SK-N-SH (cell line): ENCODE measurements around the gene PPP1R12C. TPM values are rescaled to one million over a fixed set of nuclear protein-coding genes. Genes with fewer than 3 reads are reported as not detected.
A peak's percentile ranks its signal among the peaks of the same experiment; 100 is the strongest.

Source experiments
- CTCF ChIA-PET: fragments of 300-600, 350-600 bp; formaldehyde crosslinking; extraction: SDS; loops from one replicate; lab custom pipeline; 2021; lab: Yijun Ruan, JAX
- POLR2A ChIA-PET: fragments of 350-600 bp; sonication (Branson Sonifier 250); formaldehyde crosslinking; extraction: SDS; loops from one replicate; lab custom pipeline; 2020; ENCODE audit warnings: antibody characterized with exemption, inconsistent platforms; lab: Yijun Ruan, JAX
- DNase-seq: peaks from one replicate; pipeline ENCODE4 v3.0.0; 2012
- H2AFZ ChIP-seq: fragments of 200-600 bp; sonication (generic); 2 replicates; pipeline ENCODE4 v1.8.1; 2016; ENCODE audit warnings: antibody characterized with exemption, mild to moderate bottlenecking, low read depth
- H3F3A ChIP-seq: fragments of 200-600 bp; sonication (generic); replicated peaks from 2 replicates; pipeline ENCODE3; 2016; ENCODE audit warnings: antibody characterized with exemption, mild to moderate bottlenecking; ENCODE audit not compliant: insufficient read depth
- H3K27ac ChIP-seq, 2 experiments: fragments of 200-500 bp in 1 of 2; fragments of 200-600 bp in 1 of 2; sonication (Bioruptor generic) in 1 of 2; sonication (generic), shearing (Covaris generic) in 1 of 2; 2 replicates each; pipeline versions ENCODE4 v1.5.1 to v1.6.1; 2014 to 2016; ENCODE audit warnings: low read depth in 2 of 2, inconsistent platforms in 1 of 2, low read length in 1 of 2, mild to moderate bottlenecking in 1 of 2, mixed read lengths in 1 of 2
- H3K27me3 ChIP-seq: fragments of 200-600 bp; sonication (generic), shearing (Covaris generic); 2 replicates; pipeline ENCODE4 v1.6.1; 2016; ENCODE audit warnings: mixed run types; ENCODE audit not compliant: insufficient read depth
- H3K36me3 ChIP-seq, 2 experiments: fragments of 200-500 bp in 1 of 2; fragments of 200-600 bp in 1 of 2; sonication (Bioruptor generic) in 1 of 2; sonication (generic) in 1 of 2; replicated peaks in 1 of 2; 2 replicates each; pipeline versions ENCODE3 to v1.5.1; 2014 to 2016; ENCODE audit warnings: low read length in 1 of 2, mild to moderate bottlenecking in 1 of 2; ENCODE audit not compliant: insufficient read depth in 2 of 2, control insufficient read depth in 1 of 2
- H3K4me1 ChIP-seq, 2 experiments: fragments of 200-500 bp in 1 of 2; fragments of 200-600 bp in 1 of 2; sonication (Bioruptor generic) in 1 of 2; sonication (generic), shearing (Covaris generic) in 1 of 2; 2 replicates each; pipeline versions ENCODE4 v1.5.1 to v1.6.1; 2014 to 2016; ENCODE audit warnings: low read depth in 1 of 2, low read length in 1 of 2, mixed run types in 1 of 2; ENCODE audit not compliant: insufficient read depth in 2 of 2, control insufficient read depth in 1 of 2
- H3K4me2 ChIP-seq: fragments of 200-600 bp; sonication (generic), shearing (Covaris generic); 2 replicates; pipeline ENCODE4 v1.6.1; 2017; ENCODE audit warnings: mixed run types
- H3K4me3 ChIP-seq, 2 experiments: fragments of 200-500 bp in 1 of 2; fragments of 200-600 bp in 1 of 2; sonication (Bioruptor generic) in 1 of 2; sonication (generic), shearing (Covaris generic) in 1 of 2; 2 replicates each; pipeline versions ENCODE4 v1.5.1 to v1.8.1; 2014 to 2016; ENCODE audit warnings: low read depth in 2 of 2, inconsistent platforms in 1 of 2, low read length in 1 of 2, mild to moderate bottlenecking in 1 of 2, mixed read lengths in 1 of 2, moderate library complexity in 1 of 2
- H3K79me2 ChIP-seq: fragments of 200-600 bp; sonication (generic); 2 replicates; pipeline ENCODE4 v1.8.1; 2017; ENCODE audit warnings: mild to moderate bottlenecking; ENCODE audit not compliant: insufficient read depth
- H3K9ac ChIP-seq: fragments of 200-600 bp; sonication (generic); 2 replicates; pipeline ENCODE4 v1.6.1; 2017; ENCODE audit warnings: mixed run types
- H3K9me2 ChIP-seq: fragments of 200-600 bp; sonication (generic); 2 replicates; pipeline ENCODE4 v1.6.1; 2017; ENCODE audit warnings: mixed run types
- H3K9me3 ChIP-seq: fragments of 200-600 bp; sonication (generic); 2 replicates; pipeline ENCODE4 v1.6.1; 2017; ENCODE audit warnings: mixed run types, mild to moderate bottlenecking, moderate library complexity
- H4K20me1 ChIP-seq: fragments of 200-600 bp; sonication (generic); 2 replicates; pipeline ENCODE4 v1.6.1; 2017; ENCODE audit warnings: mild to moderate bottlenecking, mixed run types; ENCODE audit not compliant: insufficient read depth
- FOXM1 ChIP-seq: IDR thresholded peaks from 2 replicates; pipeline ENCODE4 v1.4.0; 2012; ENCODE audit warnings: low read depth, mild to moderate bottlenecking
- JUND ChIP-seq: IDR thresholded peaks from 2 replicates; pipeline ENCODE4 v1.4.0; 2012
- NRF1 ChIP-seq: IDR thresholded peaks from 2 replicates; pipeline ENCODE4 v1.6.1; 2012; ENCODE audit warnings: low read depth, mild to moderate bottlenecking, low read length
- RAD21 ChIP-seq: IDR thresholded peaks from 2 replicates; pipeline ENCODE4 v1.6.1; 2012; ENCODE audit warnings: mild to moderate bottlenecking, low read length
- RFX5 ChIP-seq: IDR thresholded peaks from 2 replicates; pipeline ENCODE4 v1.6.1; 2012; ENCODE audit warnings: mild to moderate bottlenecking, improper control_type of control experiment, low read length
- RXRA ChIP-seq: IDR thresholded peaks from 2 replicates; pipeline ENCODE4 v1.4.0; 2012; ENCODE audit warnings: low read depth, mild to moderate bottlenecking, borderline replicate concordance
- SIN3A ChIP-seq: IDR thresholded peaks from 2 replicates; pipeline ENCODE4 v1.6.1; 2012; ENCODE audit warnings: low read depth, mild to moderate bottlenecking, low read length, moderate library complexity, borderline replicate concordance
- SMC3 ChIP-seq: IDR thresholded peaks from 2 replicates; pipeline ENCODE4 v1.6.1; 2012; ENCODE audit warnings: low read depth, low read length, improper control_type of control experiment
- WGBS: methylation state at CpG from one replicate; pipeline ENCODE4 v1.1.6; 2017; ENCODE audit warnings: low lambda C conversion rate; 5-methylcytosine and 5-hydroxymethylcytosine counted together
- polyA plus RNA-seq, 3 experiments: library from polyadenylated mRNA; depleted of rRNA; stranded (reverse); fragments of >200 nt; gene quantifications; 2 replicates each; pipeline ENCODE4 v1.2.3, GENCODE V29; 2012
- TF ChIP-seq, protein P1 (sequence below): fragments of 200-600 bp; sonication (generic); IDR thresholded peaks from 2 replicates; pipeline ENCODE4 v1.6.1; 2017; ENCODE audit warnings: antibody characterized with exemption, mild to moderate bottlenecking, moderate library complexity
- TF ChIP-seq, protein P2 (sequence below): IDR thresholded peaks from 2 replicates; pipeline ENCODE4 v1.4.0; 2012; ENCODE audit warnings: low read depth
- TF ChIP-seq, protein P3 (sequence below): fragments of 150-350 bp; IDR thresholded peaks from 2 replicates; pipeline ENCODE4 v1.6.1; 2016; ENCODE audit warnings: mild to moderate bottlenecking, low read depth, low read length
- TF ChIP-seq, protein P4 (sequence below): IDR thresholded peaks from 2 replicates; pipeline ENCODE4 v1.4.0; 2012; ENCODE audit warnings: low read depth, borderline replicate concordance

Gene PPP1R12C
- polyA plus RNA-seq, 1 of the 3 experiments (the other 2 are of a cell fraction), result 83.9 TPM

DNA sequence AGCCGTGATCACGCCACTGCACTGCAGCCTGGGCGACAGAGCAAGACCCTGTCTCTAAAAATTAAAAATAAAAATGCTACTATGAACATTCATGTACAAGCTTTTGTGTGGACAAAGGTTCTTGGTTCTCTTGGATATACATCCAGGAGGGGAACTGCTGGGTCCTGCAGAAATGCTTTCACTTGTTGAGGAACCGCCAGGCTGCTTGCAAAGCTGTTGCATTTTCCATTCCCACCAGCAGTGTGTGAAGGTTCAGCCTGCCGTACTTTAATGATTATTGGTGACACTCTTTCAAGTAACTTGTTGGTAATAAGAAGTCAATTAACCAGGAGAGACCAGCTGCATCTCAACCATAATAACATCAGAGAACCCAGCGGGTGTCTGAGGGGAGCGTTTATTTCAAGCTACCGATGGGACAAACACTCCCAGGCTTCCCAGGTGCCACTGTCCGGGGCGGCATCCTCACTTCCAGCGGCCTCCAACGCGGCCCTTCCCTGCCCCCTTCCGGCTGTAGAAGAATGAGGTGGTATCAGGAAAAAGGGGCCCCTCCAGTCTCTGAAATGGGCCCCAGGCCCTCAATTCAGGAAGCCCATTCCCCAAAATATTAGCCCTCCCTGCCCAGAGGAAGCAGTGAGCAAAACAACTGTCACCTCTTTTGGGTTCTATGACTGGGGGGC, 15.2 kb upstream of the PPP1R12C start:
- Histone ChIP-seq H3F3A (peaks cover 4% of the 10 kb centered on the region), H3K9me3 (no peaks in the 10 kb centered on the region), H3K36me3 (no peaks in the 10 kb centered on the region), H3K79me2 (no peaks in the 10 kb centered on the region), H3K9me2 (no peaks in the 10 kb centered on the region), H3K9ac (no peak overlapping the region), H2AFZ (no peak overlapping the region), H3K27ac (no peak overlapping the region), H3K4me3 (no peak overlapping the region), H4K20me1 (no peaks in the 10 kb centered on the region), H3K4me1 (no peaks in the 10 kb centered on the region), H3K4me2 (no peak overlapping the region), H3K27me3 (peaks cover 13% of the 10 kb centered on the region; the same call in 1 of the 2 replicates)
- TF ChIP-seq, protein P1, sequence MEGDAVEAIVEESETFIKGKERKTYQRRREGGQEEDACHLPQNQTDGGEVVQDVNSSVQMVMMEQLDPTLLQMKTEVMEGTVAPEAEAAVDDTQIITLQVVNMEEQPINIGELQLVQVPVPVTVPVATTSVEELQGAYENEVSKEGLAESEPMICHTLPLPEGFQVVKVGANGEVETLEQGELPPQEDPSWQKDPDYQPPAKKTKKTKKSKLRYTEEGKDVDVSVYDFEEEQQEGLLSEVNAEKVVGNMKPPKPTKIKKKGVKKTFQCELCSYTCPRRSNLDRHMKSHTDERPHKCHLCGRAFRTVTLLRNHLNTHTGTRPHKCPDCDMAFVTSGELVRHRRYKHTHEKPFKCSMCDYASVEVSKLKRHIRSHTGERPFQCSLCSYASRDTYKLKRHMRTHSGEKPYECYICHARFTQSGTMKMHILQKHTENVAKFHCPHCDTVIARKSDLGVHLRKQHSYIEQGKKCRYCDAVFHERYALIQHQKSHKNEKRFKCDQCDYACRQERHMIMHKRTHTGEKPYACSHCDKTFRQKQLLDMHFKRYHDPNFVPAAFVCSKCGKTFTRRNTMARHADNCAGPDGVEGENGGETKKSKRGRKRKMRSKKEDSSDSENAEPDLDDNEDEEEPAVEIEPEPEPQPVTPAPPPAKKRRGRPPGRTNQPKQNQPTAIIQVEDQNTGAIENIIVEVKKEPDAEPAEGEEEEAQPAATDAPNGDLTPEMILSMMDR, result peak; percentile 41
- TF ChIP-seq SMC3 (no peak), RAD21 (peak; percentile 55), FOXM1 (no peak)
- peak; percentile 56 for DNase-seq
- CTCF ChIA-PET, result interaction anchor here (0.7 to 3.2 kb wide), 13 partner anchors 10 to 486 kb away, joined by 3 to 37 read pairs (median 4); partner anchors contain the start of gene PPP1R12C
- 52% methylated on average over 14 of the region's 14 CpGs for WGBS
- POLR2A ChIA-PET, result interaction anchor here (0.5 kb wide), 1 partner anchor 104 kb away, joined by 5 read pairs; no protein-coding TSS in a partner anchor

DNA sequence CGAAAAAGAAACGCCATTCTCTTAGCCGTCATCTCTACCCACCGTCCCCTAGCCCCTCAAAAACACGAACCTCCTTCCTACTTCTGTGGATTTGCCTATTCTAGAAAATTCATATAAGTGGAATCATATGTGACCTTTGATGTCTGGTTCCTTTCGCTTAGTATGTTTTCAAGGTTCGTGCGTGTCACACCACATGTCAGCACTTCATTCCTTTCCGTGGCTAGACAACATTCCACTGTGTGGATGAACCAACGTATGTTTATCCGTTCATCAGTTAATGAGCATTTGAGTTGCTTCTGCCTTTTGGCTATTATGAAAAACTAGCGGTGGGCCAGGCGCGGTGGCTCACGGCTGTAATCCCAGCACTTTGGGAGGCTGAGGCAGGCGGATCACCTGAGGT, 14.0 kb upstream of the PPP1R12C start:
- no peaks in the 10 kb centered on the region for H4K20me1 ChIP-seq
- no peak overlapping the region for H3K4me3 ChIP-seq
- H3K9me2 ChIP-seq, result no peaks in the 10 kb centered on the region
- no peaks in the 10 kb centered on the region for H3K9me3 ChIP-seq
- peaks cover 4% of the 10 kb centered on the region for H3F3A ChIP-seq
- DNase-seq, result no peak
- H3K9ac ChIP-seq, result no peak overlapping the region
- H3K4me2 ChIP-seq, result no peak overlapping the region
- H3K79me2 ChIP-seq, result no peaks in the 10 kb centered on the region
- POLR2A ChIA-PET, result no interaction called here
- no peak overlapping the region for H2AFZ ChIP-seq
- TF ChIP-seq, protein P2, sequence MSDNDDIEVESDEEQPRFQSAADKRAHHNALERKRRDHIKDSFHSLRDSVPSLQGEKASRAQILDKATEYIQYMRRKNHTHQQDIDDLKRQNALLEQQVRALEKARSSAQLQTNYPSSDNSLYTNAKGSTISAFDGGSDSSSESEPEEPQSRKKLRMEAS, result no peak
- TF ChIP-seq RFX5, result no peak
- H3K27me3 ChIP-seq, result peaks cover 13% of the 10 kb centered on the region; the same call in 1 of the 2 replicates
- CTCF ChIA-PET, result interaction anchor here (2.5 to 3.2 kb wide), 3 partner anchors 11 to 250 kb away, joined by 8 to 37 read pairs (median 23); no protein-coding TSS in a partner anchor
- H3K27ac ChIP-seq, result no peak overlapping the region
- no peaks in the 10 kb centered on the region for H3K36me3 ChIP-seq
- WGBS, result 64% methylated on average over 16 of the region's 16 CpGs
- no peaks in the 10 kb centered on the region for H3K4me1 ChIP-seq

DNA sequence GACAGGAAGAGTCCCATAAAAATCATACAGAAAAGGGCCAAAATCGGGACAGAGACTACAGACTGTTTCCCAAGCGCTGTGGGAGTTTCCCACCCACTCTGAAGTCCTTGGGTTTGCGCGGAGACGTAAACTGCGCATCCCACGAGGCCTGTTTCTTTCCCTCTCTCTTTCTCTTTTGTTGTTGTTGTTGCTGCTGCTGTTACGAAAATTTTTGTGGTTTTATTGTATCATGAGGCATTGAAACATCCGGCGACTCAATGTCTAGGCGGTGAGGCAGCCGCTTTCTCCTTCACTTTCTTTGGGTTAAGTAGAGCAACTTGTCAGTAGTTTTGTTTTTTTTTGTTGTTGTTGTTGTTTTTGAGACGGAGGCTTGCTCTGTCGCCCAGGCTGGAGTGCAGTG, 1.6 kb upstream of the PPP1R12C start:
- Histone ChIP-seq H3K9ac (no peak overlapping the region), H4K20me1 (peaks cover 26% of the 10 kb centered on the region), H3K4me1 (peaks cover 9 to 22% of the 10 kb centered on the region in 2 experiments; a peak in 3 of 4 replicates), H3F3A (peaks cover 5% of the 10 kb centered on the region), H3K27me3 (peaks cover 13% of the 10 kb centered on the region), H3K9me2 (no peaks in the 10 kb centered on the region), H3K9me3 (no peaks in the 10 kb centered on the region), H2AFZ (no peak overlapping the region), H3K79me2 (peaks cover 31% of the 10 kb centered on the region), H3K36me3 (no peaks in the 10 kb centered on the region), H3K4me3 (no peak overlapping the region), H3K27ac (no peak overlapping the region), H3K4me2 (no peak overlapping the region)
- no peak for DNase-seq
- CTCF ChIA-PET, result interaction anchor here (2.1 to 6.2 kb wide), 4 partner anchors 14 to 41 kb away, joined by 8 to 38 read pairs (median 8); no protein-coding TSS in a partner anchor
- 96% methylated on average over 14 of the region's 14 CpGs for WGBS
- POLR2A ChIA-PET, result no interaction called here
- TF ChIP-seq, protein P1, result no peak
- TF ChIP-seq, protein P3, sequence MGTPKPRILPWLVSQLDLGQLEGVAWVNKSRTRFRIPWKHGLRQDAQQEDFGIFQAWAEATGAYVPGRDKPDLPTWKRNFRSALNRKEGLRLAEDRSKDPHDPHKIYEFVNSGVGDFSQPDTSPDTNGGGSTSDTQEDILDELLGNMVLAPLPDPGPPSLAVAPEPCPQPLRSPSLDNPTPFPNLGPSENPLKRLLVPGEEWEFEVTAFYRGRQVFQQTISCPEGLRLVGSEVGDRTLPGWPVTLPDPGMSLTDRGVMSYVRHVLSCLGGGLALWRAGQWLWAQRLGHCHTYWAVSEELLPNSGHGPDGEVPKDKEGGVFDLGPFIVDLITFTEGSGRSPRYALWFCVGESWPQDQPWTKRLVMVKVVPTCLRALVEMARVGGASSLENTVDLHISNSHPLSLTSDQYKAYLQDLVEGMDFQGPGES, result no peak
- TF ChIP-seq SIN3A, result no peak
- no peak for TF ChIP-seq NRF1
- TF ChIP-seq FOXM1, result no peak
- TF ChIP-seq JUND, result no peak
- TF ChIP-seq, protein P4, sequence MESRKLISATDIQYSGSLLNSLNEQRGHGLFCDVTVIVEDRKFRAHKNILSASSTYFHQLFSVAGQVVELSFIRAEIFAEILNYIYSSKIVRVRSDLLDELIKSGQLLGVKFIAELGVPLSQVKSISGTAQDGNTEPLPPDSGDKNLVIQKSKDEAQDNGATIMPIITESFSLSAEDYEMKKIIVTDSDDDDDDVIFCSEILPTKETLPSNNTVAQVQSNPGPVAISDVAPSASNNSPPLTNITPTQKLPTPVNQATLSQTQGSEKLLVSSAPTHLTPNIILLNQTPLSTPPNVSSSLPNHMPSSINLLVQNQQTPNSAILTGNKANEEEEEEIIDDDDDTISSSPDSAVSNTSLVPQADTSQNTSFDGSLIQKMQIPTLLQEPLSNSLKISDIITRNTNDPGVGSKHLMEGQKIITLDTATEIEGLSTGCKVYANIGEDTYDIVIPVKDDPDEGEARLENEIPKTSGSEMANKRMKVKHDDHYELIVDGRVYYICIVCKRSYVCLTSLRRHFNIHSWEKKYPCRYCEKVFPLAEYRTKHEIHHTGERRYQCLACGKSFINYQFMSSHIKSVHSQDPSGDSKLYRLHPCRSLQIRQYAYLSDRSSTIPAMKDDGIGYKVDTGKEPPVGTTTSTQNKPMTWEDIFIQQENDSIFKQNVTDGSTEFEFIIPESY, result no peak
- TF ChIP-seq RXRA, result no peak
